Fibroblast of mammary gland (primary cell): ENCODE results near the gene PLVAP.
A peak's percentile ranks its signal among the peaks of the same experiment; 100 is the strongest.
"Not testable (repeated sequence)": the region's sequence is repeated elsewhere in the genome, so short reads cannot be mapped to it uniquely, and the experiment has no call there.

Experiments used
- DNase-seq: peaks from one replicate; pipeline ENCODE4 v3.0.0-alpha.2; 2010; ENCODE audit warnings: low read depth
- H3K4me3 ChIP-seq: 2 replicates; pipeline ENCODE4 v1.5.1; 2011; ENCODE audit warnings: low read depth, mild to moderate bottlenecking, low read length, moderate library complexity; ENCODE audit not compliant: control insufficient read depth
- TF ChIP-seq, protein P1 (sequence below): conservative IDR thresholded peaks from 2 replicates; pipeline ENCODE4 v1.5.1; 2011; ENCODE audit warnings: low read depth, low read length, inconsistent platforms; ENCODE audit not compliant: control insufficient read depth, insufficient read depth

Gene PLVAP

GRCh38 chr19:17370026-17370587 is 7.0 kb downstream of the PLVAP start:
- TF ChIP-seq, protein P1, sequence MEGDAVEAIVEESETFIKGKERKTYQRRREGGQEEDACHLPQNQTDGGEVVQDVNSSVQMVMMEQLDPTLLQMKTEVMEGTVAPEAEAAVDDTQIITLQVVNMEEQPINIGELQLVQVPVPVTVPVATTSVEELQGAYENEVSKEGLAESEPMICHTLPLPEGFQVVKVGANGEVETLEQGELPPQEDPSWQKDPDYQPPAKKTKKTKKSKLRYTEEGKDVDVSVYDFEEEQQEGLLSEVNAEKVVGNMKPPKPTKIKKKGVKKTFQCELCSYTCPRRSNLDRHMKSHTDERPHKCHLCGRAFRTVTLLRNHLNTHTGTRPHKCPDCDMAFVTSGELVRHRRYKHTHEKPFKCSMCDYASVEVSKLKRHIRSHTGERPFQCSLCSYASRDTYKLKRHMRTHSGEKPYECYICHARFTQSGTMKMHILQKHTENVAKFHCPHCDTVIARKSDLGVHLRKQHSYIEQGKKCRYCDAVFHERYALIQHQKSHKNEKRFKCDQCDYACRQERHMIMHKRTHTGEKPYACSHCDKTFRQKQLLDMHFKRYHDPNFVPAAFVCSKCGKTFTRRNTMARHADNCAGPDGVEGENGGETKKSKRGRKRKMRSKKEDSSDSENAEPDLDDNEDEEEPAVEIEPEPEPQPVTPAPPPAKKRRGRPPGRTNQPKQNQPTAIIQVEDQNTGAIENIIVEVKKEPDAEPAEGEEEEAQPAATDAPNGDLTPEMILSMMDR = no peak
- DNase-seq = peak; percentile 33
- no peak overlapping the region for H3K4me3 ChIP-seq

DNA sequence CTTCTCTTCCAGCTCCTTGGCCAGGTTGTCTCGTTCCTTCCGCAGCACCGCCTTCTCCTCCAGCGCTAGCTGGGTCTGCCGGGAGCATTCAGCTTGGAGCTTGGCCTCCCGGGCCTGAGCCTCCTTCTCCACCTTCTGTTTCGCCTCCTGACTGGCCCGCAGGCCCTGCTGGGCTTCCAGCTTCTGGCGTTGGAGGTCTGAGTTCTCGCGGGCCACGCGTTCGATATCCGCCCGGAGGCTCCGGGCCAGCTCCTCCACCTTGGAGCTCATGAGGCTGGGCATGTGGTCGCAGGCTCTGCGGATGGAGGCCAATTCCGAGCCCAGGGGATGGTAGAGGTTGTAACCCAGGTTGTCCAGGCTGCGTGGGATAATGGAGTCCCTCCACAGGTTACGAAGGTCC is 11.8 kb downstream of the PLVAP start:
- TF ChIP-seq, protein P1 = no peak
- no peak for DNase-seq
- H3K4me3 ChIP-seq = no peak overlapping the region

DNA sequence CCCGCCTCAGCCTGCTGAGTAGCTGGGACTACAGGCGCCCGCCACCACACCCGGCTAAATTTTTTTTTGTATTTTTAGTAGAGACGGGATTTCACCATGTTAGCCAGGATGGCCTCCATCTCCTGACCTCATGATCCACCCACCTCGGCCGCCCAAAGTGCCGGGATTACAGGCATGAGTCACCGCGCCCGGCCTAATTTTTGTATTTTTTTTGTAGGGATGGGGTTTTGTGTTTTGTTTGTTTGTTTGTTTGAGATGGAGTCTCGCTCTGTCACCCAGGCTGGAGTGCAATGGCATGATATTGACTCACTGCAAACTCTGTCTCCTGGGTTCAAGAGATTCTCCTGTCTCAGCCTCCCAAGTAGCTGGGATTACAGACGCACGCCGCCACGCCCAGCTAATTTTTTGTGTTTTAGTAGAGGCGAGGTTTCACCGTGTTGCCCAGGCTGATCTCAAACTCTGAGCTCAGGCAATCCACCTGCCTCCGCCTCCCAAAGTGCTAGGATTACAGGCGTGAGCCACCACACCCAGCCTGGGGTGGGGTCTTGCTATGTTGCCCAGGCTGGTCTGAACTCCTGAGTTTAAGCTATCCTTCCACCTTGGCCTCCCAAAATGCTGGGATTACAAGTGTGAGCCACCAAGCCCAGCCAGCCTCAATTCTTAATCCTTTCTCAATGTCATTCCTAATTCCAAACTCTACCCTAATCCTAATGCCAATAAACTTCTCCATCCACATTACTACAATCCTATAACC is 13.1 kb downstream of the PLVAP start:
- not testable (repeated sequence) for H3K4me3 ChIP-seq, DNase-seq

GRCh38 chr19:17359905-17360800 is 17.0 kb downstream of the PLVAP start:
- DNase-seq = no peak
- no peak overlapping the region for H3K4me3 ChIP-seq

DNA sequence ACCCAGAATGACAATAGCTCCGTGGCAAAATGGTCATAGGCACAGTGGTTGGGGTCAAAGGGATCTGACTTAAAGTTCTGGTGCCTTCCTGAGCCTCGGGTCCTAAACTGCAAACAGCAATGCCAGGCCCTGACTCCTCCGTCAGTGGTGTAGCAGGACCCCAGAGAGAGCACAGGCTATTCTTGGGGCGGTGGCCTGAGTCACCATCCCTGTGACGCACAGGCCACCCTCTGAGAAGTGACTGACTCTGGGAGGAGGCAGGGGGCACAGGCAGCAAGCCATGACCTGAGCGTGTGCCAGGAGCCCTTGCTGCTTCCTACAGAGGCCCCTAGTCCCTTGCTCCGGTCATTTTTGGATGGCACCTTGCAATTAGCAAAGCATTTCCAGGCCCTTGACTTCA is 18.7 kb downstream of the PLVAP start:
- TF ChIP-seq, protein P1 = no peak
- no peak overlapping the region for H3K4me3 ChIP-seq
- peak; percentile 37 for DNase-seq

More at GRCh38 chr19:17359905-17360800, 17.0 kb downstream of the PLVAP start:
- TF ChIP-seq, protein P1 = no peak

DNA sequence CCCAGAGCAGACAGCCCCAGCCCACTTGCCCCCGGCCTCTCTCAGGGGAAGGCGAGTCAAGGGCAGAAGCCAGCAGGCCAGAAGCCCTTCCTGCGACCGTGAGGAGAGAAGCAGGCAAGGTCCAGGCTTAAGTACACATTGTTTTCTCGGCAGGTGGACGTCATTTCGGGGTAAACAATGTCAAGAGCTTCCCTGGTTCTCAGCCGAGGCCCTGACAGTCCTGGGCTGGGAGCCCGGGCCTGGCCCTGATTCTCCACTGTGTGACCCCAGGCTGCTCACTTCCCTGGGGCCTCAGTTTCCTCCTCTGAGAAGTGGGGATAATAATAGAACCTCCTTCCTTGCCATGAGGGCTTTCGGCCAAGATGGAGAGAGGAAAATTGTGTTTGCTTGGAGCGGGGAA is 19.4 kb downstream of the PLVAP start:
- no peak for DNase-seq
- no peak overlapping the region for H3K4me3 ChIP-seq
- TF ChIP-seq, protein P1 = no peak
